T-helper 2 cell treated with Interferon-gamma antibody and Interleukin-4, amounts not matched to agents 5 μg/mL and 100 μg/mL, for 36 hours (primary cell): Measurements from ENCODE around the gene HOXD10.

Experiments used
- DNase-seq: peaks from one replicate; pipeline ENCODE4 v3.0.0; 2021; ENCODE audit warnings: low spot score
- H3K27ac Mint-ChIP-seq: one replicate; pipeline ENCODE4 v1.8.0; 2021; ENCODE audit warnings: mild to moderate bottlenecking, mixed read lengths
- H3K27me3 Mint-ChIP-seq: one replicate; pipeline ENCODE4 v1.8.0; 2021; ENCODE audit warnings: low read depth, mixed read lengths
- H3K36me3 Mint-ChIP-seq: one replicate; pipeline ENCODE4 v1.8.0; 2021; ENCODE audit warnings: low read depth, mixed read lengths
- H3K4me1 Mint-ChIP-seq: one replicate; pipeline ENCODE4 v1.8.0; 2021; ENCODE audit warnings: low read depth, mixed read lengths
- H3K4me3 Mint-ChIP-seq: one replicate; pipeline ENCODE4 v1.8.0; 2022; ENCODE audit warnings: mild to moderate bottlenecking, moderate library complexity, mixed read lengths
- H3K9me3 Mint-ChIP-seq: one replicate; pipeline ENCODE4 v1.8.0; 2021; ENCODE audit warnings: mixed read lengths

HOXD10 gene

DNA sequence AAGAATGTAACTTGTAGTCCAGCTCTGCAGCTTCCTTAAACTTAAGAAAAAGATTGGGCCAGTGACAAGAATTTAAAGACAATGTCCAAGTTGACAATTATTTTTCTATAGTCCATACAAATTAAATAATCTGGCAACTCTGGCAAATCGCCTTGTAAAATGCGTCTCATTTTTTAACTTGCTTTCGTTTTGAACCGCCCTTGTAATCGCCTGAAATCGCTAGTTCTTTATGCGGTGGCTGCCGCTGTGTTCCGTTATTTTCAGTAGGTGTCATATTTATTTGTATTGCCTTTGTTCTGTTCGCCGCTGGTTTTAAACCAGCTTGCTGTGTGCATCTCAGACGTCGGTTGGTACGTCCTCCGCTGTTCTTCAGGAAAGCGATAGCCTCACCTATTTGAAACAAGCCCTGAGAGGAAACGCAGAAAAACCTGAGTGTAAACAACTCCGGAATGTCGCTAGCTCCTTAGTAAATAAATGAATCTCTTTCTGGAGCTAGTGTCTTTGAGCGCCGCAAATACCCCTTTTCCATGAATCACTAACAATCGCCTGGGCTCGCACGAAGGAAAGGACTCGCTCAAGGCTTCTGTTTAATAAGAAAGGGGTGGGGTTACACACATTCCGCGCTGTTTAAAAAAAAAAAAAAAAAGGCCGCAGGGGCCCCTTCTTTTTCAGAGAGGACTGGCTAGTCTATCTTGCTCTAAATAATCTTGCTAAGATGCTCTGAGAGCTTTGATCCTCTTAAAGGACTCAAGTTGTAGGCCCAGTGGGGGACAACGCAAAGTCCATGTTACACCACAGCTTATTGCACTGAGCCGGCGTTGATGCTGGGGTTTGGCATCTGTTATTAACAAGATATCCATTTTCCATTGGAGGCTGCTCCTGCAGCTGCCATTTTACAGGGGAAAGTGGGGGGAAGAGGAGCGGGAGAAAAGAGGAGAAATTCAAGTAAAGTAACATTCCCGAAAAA lies 15.9 kb downstream of the HOXD10 start:
- no peak for DNase-seq
- Mint-ChIP-seq H3K27me3 (peaks cover 85% of the 10 kb centered on the region), H3K36me3 (peaks cover 1% of the 10 kb centered on the region), H3K4me1 (peaks cover 11% of the 10 kb centered on the region), H3K4me3 (peak overlapping the region; percentile 66), H3K27ac (peak overlapping the region; percentile 27), H3K9me3 (no peaks in the 10 kb centered on the region)

- H3K27ac Mint-ChIP-seq, result no peak overlapping the region
- no peak overlapping the region for H3K4me3 Mint-ChIP-seq
- no peak for DNase-seq
- H3K9me3 Mint-ChIP-seq, result no peaks in the 10 kb centered on the region
- peaks cover 85% of the 10 kb centered on the region for H3K27me3 Mint-ChIP-seq
- H3K4me1 Mint-ChIP-seq, result peaks cover 12% of the 10 kb centered on the region
- H3K36me3 Mint-ChIP-seq, result peaks cover 1% of the 10 kb centered on the region
Measured at GRCh38 chr2:176133389-176133788, 16.8 kb downstream of the HOXD10 start.

DNA sequence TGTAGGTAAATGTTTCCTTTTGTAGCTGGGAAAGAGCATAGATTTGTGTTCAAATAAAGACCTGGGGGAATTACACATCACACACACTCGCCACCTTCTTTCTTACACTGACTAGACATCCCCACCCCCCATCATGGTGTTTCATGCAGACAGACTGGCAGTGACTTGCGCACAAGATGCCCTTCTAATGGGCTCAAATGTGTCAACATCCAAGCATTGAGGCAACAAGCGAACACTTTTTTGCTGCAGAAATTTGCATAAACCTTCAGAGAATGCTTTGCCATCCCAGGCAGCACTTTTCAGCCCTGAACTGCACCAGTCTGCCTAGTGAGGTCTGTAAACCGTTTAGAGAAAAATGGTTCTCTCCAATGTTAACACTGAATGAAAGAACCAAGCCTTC lies 17.5 kb downstream of the HOXD10 start:
- Mint-ChIP-seq H3K4me1 (peaks cover 18% of the 10 kb centered on the region), H3K4me3 (no peak overlapping the region), H3K36me3 (peaks cover 1% of the 10 kb centered on the region), H3K27ac (no peak overlapping the region), H3K9me3 (no peaks in the 10 kb centered on the region), H3K27me3 (peaks cover 85% of the 10 kb centered on the region)
- no peak for DNase-seq

GRCh38 chr2:176135035-176135440 lies 18.5 kb downstream of the HOXD10 start:
- H3K4me1 Mint-ChIP-seq, result peaks cover 25% of the 10 kb centered on the region
- DNase-seq, result no peak
- H3K4me3 Mint-ChIP-seq, result no peak overlapping the region
- H3K9me3 Mint-ChIP-seq, result no peaks in the 10 kb centered on the region
- H3K27ac Mint-ChIP-seq, result no peak overlapping the region
- H3K27me3 Mint-ChIP-seq, result peaks cover 91% of the 10 kb centered on the region
- H3K36me3 Mint-ChIP-seq, result peaks cover 1% of the 10 kb centered on the region

DNA sequence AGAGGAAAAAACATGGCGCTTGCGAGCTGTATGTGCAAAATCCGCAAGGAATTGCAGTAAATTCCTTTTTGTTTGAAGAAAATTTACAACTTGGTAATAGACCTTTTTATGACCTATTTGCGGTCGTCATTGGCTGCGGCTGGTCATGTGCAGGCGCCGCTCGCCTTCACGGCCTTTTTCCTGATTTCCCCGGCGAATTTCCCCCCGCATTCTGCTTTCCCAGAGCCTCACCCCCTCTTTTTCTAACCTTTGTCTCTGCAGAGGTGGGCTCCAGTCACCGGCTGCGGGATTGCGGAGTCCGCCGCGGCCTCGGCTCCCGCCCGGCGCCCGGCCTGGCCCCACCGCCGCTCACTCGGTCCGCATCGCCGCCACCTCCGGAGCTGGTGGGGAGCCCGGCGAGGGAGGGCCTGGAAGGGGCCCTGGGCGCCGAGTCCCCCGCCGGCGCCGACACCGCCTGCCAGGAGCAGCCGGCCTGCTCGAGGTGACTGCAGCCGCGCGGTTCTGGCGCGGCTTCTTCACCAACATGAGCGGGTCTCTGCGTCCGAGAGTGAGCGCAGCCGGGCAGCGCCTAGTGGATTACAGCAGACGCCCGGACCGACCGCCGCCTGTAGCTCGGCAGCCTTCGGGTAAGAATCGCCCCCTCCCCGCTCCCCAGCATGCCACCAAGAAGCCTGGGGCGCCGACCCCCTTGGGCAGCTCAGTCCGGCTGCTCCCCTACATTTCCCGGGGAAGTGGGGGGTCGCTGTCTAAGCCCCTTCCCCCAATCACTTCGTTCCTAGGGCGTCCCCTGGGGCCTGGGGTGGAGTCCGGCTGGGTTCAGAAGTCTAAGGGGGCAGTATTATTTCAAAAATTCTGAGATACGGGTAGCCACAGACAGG lies 20.0 kb downstream of the HOXD10 start:
- Mint-ChIP-seq H3K9me3 (no peaks in the 10 kb centered on the region), H3K36me3 (peaks cover 1% of the 10 kb centered on the region), H3K27me3 (peaks cover 93% of the 10 kb centered on the region), H3K27ac (no peak overlapping the region), H3K4me1 (peaks cover 24% of the 10 kb centered on the region), H3K4me3 (no peak overlapping the region)
- DNase-seq, result no peak

GRCh38 chr2:176137252-176137580 lies 20.6 kb downstream of the HOXD10 start:
- Mint-ChIP-seq H3K36me3 (peaks cover 1% of the 10 kb centered on the region), H3K9me3 (no peaks in the 10 kb centered on the region), H3K27ac (no peak overlapping the region)

GRCh38 chr2:176137906-176138305 lies 21.3 kb downstream of the HOXD10 start:
- peaks cover 21% of the 10 kb centered on the region for H3K4me1 Mint-ChIP-seq
- DNase-seq, result no peak
- H3K36me3 Mint-ChIP-seq, result no peaks in the 10 kb centered on the region
- no peak overlapping the region for H3K27ac Mint-ChIP-seq
- no peaks in the 10 kb centered on the region for H3K9me3 Mint-ChIP-seq
- H3K27me3 Mint-ChIP-seq, result peaks cover 93% of the 10 kb centered on the region
- no peak overlapping the region for H3K4me3 Mint-ChIP-seq

More at GRCh38 chr2:176137252-176137580, 20.6 kb downstream of the HOXD10 start:
- no peak overlapping the region for H3K4me3 Mint-ChIP-seq
- peaks cover 24% of the 10 kb centered on the region for H3K4me1 Mint-ChIP-seq
- DNase-seq, result no peak
- peaks cover 93% of the 10 kb centered on the region for H3K27me3 Mint-ChIP-seq

DNA sequence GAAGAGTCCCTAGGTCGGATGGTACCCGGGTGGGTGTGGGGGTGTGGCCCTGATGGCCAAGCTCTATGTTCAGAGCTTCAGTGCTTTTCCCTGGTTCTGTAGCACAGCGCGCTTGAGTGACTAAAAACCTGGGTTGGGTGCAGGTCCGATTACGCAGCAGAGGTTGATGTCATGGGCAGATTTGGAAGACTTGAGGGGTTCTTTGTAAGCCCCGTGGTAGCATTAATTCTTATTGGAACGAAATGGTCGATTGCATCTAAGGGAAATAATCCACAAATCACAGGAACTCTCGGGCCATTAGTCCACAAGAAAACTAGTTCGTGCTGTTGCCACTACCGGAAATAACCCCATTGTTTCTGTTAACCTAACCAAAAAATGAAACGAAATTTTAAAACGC lies 21.9 kb downstream of the HOXD10 start:
- Mint-ChIP-seq H3K27me3 (peaks cover 91% of the 10 kb centered on the region), H3K9me3 (no peaks in the 10 kb centered on the region), H3K27ac (no peak overlapping the region), H3K36me3 (no peaks in the 10 kb centered on the region), H3K4me3 (peak overlapping the region; percentile 14), H3K4me1 (peaks cover 21% of the 10 kb centered on the region)
- no peak for DNase-seq

DNA sequence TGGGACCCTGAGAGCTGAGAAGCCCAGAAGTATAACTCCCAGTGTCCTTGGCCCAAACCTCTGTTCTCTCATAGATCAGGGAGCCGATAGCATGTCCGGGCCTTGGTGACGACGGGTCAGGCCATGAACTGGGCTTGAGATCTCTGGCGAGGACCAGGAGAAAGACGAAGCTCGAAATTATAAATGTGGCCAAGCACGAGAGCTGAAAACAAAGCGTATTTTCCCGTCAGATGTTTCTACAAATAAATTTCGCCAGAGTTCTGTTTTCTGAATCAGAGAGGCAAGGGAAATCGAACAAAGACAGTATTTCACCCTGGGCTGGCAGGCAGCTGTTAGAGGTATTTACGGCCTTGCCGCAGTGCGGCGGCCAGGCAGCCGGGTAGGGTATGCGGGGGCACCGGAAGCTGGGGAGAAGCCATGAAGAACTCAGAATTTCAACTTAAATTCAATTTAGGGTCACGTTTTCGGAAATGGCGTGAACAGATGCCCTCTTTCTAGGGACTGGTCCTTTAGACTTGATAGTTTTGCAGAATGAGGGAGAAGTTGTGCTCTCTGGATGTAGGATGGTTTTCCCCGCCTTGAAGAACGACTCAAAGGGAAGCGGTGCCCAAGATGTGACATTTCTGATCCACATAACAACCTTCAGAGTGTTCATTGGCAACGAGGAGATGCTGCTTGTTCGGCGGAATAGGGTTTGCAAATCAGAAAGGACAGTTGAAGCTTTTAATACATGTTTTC lies 22.5 kb downstream of the HOXD10 start:
- H3K9me3 Mint-ChIP-seq, result no peaks in the 10 kb centered on the region
- peaks cover 21% of the 10 kb centered on the region for H3K4me1 Mint-ChIP-seq
- H3K4me3 Mint-ChIP-seq, result no peak overlapping the region
- peak overlapping the region; percentile 31 for H3K27ac Mint-ChIP-seq
- H3K27me3 Mint-ChIP-seq, result peaks cover 91% of the 10 kb centered on the region
- no peak for DNase-seq
- no peaks in the 10 kb centered on the region for H3K36me3 Mint-ChIP-seq

DNA sequence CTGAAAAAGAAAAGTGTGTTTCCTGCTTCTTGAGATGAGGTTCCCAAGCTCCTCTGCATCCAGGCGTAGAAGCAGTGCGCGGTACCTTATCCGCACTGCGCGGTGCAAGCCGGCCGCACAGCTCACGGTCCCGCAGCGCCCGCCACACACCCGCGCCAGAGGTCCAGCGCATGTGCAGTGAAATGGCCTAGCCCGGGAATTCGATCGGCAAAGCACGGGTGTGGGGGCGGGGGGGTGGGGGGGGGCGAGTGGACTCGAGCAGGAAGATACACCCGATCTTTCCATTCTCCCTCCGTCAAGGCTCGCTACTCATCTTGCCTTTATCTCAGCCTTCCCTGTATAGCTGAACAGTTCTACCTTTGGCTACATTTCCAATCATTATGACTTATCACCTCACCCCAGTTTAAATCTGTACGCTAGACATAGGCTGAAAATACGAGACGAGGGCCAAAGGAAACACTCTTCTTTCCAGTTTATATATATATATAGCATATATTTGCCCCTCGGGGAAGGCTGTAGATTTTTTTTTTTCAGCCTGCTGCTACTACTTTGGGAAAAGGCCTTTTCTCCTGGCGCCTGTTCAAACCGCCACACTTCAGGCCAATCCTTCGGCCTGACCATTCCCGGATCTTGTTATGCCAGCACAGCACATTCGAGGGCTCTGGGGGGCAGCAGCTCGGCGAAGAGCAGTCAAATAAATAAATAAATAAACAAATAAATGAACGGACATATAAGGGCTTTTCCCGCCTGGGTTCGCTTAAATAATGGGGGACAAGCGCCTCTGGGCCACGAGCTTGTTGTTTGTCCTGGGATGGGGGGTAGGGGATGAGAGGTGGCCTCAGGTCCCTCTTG lies 23.3 kb downstream of the HOXD10 start:
- H3K27ac Mint-ChIP-seq, result no peak overlapping the region
- H3K9me3 Mint-ChIP-seq, result no peaks in the 10 kb centered on the region
- DNase-seq, result no peak
- H3K4me3 Mint-ChIP-seq, result no peak overlapping the region
- peaks cover 21% of the 10 kb centered on the region for H3K4me1 Mint-ChIP-seq
- H3K36me3 Mint-ChIP-seq, result no peaks in the 10 kb centered on the region
- H3K27me3 Mint-ChIP-seq, result peaks cover 88% of the 10 kb centered on the region

- no peaks in the 10 kb centered on the region for H3K9me3 Mint-ChIP-seq
- peaks cover 21% of the 10 kb centered on the region for H3K4me1 Mint-ChIP-seq
- H3K4me3 Mint-ChIP-seq, result peak overlapping the region; percentile 12
- no peak overlapping the region for H3K27ac Mint-ChIP-seq
- H3K36me3 Mint-ChIP-seq, result no peaks in the 10 kb centered on the region
- peak; percentile 66 for DNase-seq
- peaks cover 88% of the 10 kb centered on the region for H3K27me3 Mint-ChIP-seq
Measured at GRCh38 chr2:176140513-176141317, 24.1 kb downstream of the HOXD10 start.

- no peak overlapping the region for H3K4me3 Mint-ChIP-seq
- H3K27me3 Mint-ChIP-seq, result peaks cover 90% of the 10 kb centered on the region
- H3K4me1 Mint-ChIP-seq, result peaks cover 17% of the 10 kb centered on the region
- H3K27ac Mint-ChIP-seq, result no peak overlapping the region
- H3K36me3 Mint-ChIP-seq, result no peaks in the 10 kb centered on the region
- DNase-seq, result no peak
- H3K9me3 Mint-ChIP-seq, result no peaks in the 10 kb centered on the region
Measured at GRCh38 chr2:176142281-176142680, 25.7 kb downstream of the HOXD10 start.
